NCI-H226 (cell line): ENCODE results near the gene PSMD12.
A peak's percentile ranks its signal among the peaks of the same experiment; 100 is the strongest.

ENCODE experiments used
- DNase-seq: peaks from one replicate; pipeline ENCODE4 v3.0.0-alpha.2; 2015

Gene PSMD12

DNA sequence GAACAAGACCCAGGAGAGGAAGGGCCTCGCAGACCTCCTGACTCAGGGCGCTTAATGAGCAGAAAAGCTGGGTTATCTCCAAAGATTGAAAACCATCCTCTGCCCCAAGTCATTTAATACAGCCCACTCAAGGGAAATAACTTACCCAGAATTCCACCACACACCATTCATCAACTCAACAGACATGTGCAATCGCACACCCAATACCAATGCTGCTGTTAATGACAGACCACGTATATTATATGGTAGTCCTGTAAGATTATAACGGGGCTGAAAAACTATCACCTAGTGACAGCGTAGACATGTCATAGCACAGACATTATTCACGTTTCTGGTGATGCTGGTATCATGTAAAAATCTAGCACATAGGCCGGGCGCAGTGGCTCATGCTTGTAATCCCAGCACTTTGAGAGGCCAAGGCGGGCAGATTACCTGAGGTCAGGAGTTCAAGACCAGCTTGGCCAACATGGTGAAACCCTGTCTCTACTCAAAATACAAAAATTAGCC is 68.9 kb downstream of the PSMD12 start:
- no peak for DNase-seq

DNA sequence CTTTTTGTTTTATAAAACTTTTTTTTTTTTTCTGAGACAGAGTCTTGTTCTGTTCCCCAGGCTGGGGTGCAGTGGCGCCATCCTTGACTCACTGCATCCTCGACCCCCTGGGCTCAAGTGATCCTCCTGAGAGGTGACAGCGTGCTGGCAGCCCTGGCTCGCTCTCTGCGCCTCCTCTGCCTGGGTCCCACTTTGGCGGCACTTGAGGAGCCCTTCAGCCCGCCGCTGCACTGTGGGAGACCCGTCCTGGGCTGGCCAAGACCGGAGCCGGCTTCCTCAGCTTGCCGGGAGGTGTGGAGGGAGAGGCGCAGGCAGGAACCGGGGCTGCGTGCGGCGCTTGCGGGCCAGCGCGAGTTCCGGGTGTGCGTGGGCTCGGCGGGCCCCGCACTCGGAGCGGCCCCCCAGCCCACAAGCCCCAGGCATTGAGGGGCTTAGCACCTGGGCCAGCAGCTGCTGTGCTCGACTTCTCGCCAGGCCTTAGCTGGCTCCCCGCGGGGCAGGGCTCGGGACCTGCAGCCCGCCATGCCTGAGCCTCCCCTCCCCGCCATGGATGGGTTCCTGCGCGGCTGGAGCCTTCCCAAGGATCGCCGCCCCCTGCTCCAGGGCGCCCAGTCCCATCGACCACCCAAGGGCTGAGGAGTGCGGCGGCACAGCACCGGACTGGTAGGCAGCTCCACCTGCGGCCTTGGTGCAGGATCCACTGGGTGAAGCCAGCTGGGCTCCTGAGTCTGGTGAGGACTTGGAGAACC is 71.8 kb downstream of the PSMD12 start:
- no peak for DNase-seq

DNA sequence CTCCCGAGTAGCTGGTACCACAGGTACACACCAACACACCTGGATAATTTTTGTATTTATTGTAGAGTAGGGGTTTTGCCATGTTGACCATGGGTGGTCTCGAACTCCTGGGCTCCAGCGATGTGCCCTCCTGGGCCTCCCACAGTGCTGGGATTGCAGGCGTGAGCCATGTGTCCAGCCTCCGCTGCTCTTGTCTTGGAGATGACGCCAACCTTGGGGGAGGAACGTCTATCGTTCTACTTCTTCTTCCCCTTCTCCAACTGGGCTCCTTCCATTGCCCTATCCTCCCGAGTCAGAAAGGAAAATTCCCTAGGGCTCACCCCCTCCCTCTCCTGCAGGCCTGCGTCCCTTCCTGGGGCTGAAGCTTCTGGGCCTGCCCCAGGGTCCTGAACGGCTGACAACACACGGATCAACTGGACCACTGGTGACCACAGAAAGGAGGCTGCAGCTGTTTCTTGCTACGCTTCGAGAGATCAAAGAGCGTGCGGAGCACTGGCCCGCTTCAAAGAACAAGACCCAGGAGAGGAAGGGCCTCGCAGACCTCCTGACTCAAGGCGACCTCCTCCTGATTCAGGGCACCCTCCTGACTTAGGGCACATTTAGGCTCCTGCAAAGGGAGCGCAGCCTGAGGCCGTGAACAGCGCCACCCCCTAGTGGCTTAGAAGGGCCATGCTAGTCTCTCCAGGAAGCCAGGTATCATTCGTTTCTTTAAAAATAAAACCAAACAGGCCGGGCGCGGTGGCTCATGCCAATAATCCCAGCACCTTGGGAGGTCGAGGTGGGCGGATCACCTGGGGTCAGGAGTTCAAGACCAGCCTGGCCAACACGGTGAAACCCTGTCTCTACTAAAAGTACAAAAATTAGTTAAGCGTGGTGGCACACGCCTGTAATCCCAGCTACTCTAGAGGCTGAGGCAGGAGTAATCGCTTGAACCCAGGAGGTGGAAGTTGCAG is 72.8 kb downstream of the PSMD12 start:
- no peak for DNase-seq

DNA sequence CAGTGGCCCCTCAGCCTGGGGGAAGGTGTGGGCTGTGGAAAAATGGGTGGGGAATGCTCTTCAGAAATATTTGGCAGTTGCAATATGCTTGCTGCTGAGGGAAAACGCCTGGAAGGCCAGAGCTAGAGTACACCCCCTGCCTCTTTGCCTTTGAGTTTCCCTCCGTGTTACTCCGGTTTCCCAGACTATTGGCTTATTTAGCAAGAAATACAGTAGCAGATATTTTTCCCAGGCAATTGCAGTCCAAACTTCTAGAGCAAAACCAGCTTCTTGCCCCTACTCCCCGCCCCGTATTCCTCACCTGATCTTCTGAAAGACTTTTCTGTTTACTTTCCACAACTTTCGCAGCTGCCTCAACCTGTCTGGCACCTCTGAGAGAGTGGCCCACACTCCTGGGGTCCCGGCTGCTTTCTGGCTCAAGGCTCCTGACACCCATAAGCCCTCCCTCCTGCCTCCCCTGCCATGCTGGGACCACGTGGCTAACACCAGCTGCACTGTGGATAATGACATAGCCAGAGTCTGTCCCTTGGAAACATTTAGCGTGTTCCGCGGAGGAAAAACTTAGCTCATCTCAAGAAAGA is 75.6 kb downstream of the PSMD12 start:
- no peak for DNase-seq

- DNase-seq, result no peak
These were observed 76.1 kb downstream of the PSMD12 start for GRCh38 chr17:67290244-67290643.

DNA sequence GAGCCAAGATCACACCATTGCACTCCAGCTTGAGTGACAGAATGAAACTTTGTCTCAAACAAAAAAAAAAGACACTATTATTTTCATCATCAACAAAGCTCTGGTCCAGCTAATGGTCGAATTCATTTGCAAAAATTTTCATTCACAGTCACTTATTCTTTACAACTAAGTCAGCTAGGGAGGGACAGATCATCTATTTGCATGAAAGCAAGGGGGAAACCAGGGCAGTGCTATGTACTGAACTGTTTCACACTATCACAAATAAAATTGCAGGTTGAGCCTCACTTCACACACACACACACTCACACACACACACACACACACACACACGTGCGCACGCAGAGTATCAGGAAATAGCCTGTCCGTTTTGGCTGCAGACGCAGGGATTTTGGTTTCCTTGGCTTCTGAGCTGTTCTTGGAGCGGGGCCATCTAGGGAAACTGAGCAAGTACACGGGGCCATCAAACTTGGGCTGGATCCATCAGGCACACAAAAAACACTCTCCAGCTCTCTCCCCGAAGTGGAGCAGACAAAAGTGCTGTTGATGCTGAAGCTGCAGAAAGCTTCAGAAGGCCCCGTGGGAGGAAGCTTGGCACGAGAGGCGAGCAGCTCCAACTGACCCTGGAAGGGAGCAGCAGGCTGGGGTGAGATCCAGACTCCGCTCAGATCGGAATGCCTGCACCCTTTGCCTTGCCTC is 77.0 kb downstream of the PSMD12 start:
- DNase-seq, result peak; percentile 52
